Measurements from ENCODE around the gene DLK2.
"Not testable (repeated sequence)": the region's sequence is repeated elsewhere in the genome, so short reads cannot be mapped to it uniquely, and the experiment has no call there.

DLK2 gene

DNA sequence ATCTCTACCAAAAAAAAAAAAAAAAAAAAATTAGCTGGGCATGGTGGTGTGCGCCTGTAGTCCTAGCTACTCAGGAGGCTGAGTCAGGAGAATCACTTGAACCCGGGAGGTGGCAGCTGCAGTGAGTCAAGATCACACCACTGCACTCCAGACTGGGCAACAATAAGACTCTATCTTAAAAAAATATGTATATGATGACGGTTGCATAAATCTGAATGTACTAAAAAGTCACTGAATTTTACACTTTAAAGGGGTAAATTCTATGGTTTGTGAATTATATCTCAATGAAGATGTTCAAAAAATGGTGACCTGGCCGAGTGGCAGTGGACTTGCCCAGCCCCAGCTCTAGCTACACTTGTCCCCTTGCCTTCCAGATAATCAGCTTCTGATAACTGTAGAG, 38.4 kb downstream of the DLK2 start:
- Histone ChIP-seq H3K27ac (no peak overlapping the region), H3K4me2 (no peak overlapping the region), H3K36me3 (no peaks in the 10 kb centered on the region; a peak in 1 of 22 replicates), H3K9me3 (replicated peaks in 1 of 11) (peaks cover 18 to 34% (median 25%) of the 10 kb centered on the region in 11 experiments), H3K9ac (no peak overlapping the region), H3K4me1 (no peaks in the 10 kb centered on the region), H4K20me1 (no peaks in the 10 kb centered on the region), H3K4me3 (no peak overlapping the region), H3K27me3 (no peaks in the 10 kb centered on the region)
- TF ChIP-seq Cebpa-rat (IDR thresholded peaks at IDR 0.05): no peak

DNA sequence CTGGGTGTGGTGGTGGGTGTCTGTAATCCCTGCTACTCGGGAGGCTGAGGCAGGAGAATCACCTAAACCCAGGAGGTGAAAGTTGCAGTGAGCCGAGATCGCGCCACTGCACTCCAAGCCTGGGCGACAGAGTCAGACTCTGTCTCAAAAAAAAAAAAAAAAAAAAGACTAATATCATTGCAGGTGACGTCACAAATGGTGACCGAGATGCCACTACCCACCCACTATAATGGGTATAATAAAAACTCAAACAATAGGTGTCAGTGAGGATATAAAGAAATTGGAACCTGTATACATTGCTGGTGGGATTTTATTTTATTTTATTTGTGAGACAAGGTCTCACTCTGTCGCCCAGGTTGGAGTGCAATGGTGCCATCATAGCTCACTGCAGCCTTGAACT, 40.1 kb downstream of the DLK2 start:
- not testable (repeated sequence) for H3K4me2 ChIP-seq, H4K20me1 ChIP-seq, H3K27me3 ChIP-seq, H3K9ac ChIP-seq, H3K4me3 ChIP-seq, H3K36me3 ChIP-seq, H3K27ac ChIP-seq, H3K4me1 ChIP-seq
- peaks cover 18 to 29% (median 24%) of the 10 kb centered on the region in 11 experiments for H3K9me3 ChIP-seq (replicated peaks in 1 of 11)

DNA sequence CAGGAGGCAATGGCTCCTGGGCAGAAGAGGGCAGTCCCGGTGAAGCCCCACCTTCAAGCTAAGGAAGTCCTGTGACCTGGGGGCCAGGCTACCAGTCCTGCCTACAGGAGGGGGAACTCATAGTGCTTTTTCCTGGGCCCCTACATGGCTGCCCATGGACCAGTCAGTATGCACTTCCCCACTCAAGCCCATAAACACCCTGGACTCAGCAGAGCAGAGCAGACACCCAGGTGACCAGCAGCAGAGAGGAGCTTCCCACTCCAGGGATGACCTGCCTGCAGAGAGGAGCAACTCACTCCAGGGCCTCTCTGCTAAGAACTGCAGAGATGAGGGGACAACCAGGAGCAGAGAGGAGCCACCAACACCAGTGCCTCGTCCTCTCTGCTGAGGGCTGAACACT, 42.3 kb downstream of the DLK2 start:
- no peaks in the 10 kb centered on the region for H3K4me1 ChIP-seq
- no peaks in the 10 kb centered on the region; a peak in 1 of 22 replicates for H3K36me3 ChIP-seq
- peaks cover 15 to 23% (median 19%) of the 10 kb centered on the region in 11 experiments for H3K9me3 ChIP-seq (replicated peaks in 1 of 11)
- H3K27me3 ChIP-seq: no peaks in the 10 kb centered on the region
- H3K27ac ChIP-seq: no peak overlapping the region
- no peak overlapping the region for H3K9ac ChIP-seq
- H4K20me1 ChIP-seq: no peaks in the 10 kb centered on the region
- no peak for TF ChIP-seq Cebpa-rat (IDR thresholded peaks at IDR 0.05)
- no peak overlapping the region for H3K4me3 ChIP-seq
- no peak overlapping the region for H3K4me2 ChIP-seq

DNA sequence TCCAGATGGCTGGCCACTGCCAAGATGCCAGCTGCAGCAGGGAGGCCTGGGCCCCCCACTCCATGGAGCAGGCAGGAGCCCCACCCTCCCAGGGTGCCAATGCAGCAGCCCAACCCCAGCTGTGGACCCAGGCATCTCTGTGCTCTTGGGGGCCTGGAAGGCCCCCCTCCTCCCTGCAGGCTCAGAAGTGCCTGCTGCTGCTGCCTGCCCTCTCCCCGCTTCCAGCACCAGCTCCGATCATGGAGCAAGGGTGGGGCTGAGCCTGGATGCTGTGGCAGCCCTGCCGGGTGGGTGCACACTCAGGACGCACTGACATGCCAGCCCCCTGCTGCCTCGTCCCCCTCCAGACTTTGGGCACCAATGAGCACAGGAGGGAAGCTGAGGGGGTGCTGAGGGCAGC, 42.8 kb downstream of the DLK2 start:
- Histone ChIP-seq H3K27ac (no peak overlapping the region), H3K27me3 (no peaks in the 10 kb centered on the region), H3K4me3 (no peak overlapping the region; a peak in 1 of 20 replicates), H3K9me3 (replicated peaks in 1 of 11) (peaks cover 15 to 23% (median 19%) of the 10 kb centered on the region in 11 experiments), H3K36me3 (no peaks in the 10 kb centered on the region; a peak in 1 of 22 replicates), H4K20me1 (no peaks in the 10 kb centered on the region), H3K4me2 (no peak overlapping the region), H3K4me1 (no peaks in the 10 kb centered on the region), H3K9ac (no peak overlapping the region)
- TF ChIP-seq Cebpa-rat (IDR thresholded peaks at IDR 0.05): no peak

DNA sequence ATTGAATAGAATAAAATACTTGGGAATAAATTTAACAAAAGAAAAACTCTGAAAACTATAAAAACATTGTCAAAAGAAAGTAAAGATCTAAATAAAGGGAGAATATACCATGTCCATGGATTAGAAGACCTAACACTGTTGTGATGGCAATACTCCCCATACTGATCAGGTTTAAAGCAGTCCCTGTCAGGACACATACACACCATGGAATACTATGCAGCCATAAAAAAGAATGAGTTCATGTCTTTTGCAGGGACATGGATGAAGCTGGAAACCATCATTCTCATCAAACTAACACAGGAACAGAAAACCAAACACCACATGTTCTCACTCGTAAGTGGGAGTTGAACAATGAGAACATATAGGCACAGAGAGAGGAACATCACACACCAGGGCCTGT, 44.6 kb downstream of the DLK2 start:
- peaks cover 15 to 23% (median 19%) of the 10 kb centered on the region in 11 experiments for H3K9me3 ChIP-seq (replicated peaks in 1 of 11)
- not testable (repeated sequence) for H3K4me2 ChIP-seq, H3K27ac ChIP-seq, H3K27me3 ChIP-seq, H3K4me3 ChIP-seq, H3K4me1 ChIP-seq, H3K9ac ChIP-seq, H4K20me1 ChIP-seq, H3K36me3 ChIP-seq

DNA sequence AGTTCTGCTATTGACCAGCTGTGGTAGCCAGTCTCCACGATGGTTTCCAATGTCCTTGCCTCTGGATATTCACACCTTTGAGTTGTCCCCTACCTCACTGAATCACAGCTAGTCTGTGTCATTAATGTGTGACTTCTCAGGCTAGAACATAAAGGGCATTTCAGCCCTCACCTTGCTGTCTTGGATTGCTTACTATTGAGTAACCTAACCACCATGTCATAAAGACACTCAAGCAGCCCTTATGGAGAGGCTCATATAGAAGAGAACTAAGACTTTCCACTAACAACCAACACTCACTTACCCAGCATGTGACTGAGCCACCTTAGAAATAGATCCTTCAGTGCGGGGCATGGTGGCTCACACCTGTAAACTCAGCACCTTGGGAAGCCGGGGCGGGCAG, 47.1 kb downstream of the DLK2 start:
- Histone ChIP-seq H3K27ac (no peak overlapping the region), H3K4me3 (no peak overlapping the region), H3K9ac (no peak overlapping the region), H3K4me1 (no peaks in the 10 kb centered on the region), H3K9me3 (replicated peaks in 1 of 11) (peaks cover 10 to 17% (median 12%) of the 10 kb centered on the region in 11 experiments), H3K27me3 (no peaks in the 10 kb centered on the region), H3K4me2 (no peak overlapping the region), H3K36me3 (no peaks in the 10 kb centered on the region; a peak in 1 of 22 replicates), H4K20me1 (no peaks in the 10 kb centered on the region)
- TF ChIP-seq Cebpa-rat (IDR thresholded peaks at IDR 0.05): no peak

DNA sequence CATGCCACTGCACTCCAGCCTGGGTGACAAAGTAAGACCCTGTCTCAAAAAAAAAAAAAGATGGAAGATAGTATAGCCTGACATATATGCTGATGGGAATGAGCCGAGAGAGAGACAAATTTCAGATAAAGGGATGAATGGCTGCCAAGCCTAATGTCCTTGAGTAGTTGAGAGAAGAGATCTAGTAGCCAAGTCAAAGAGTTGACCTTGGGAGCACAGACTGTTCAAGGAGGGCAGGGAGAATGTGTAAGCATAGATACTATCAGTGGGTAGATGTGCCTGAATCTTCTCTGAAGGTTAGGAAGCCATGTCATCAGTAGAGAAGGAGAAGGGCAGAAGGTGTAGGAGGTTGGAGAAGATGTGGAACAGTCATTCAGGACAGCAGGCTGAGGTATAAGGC, 48.1 kb downstream of the DLK2 start:
- TF ChIP-seq Cebpa-rat (IDR thresholded peaks at IDR 0.05): no peak
- H3K27ac ChIP-seq: no peak overlapping the region
- no peak overlapping the region for H3K9ac ChIP-seq
- H3K4me2 ChIP-seq: no peak overlapping the region
- no peaks in the 10 kb centered on the region for H3K36me3 ChIP-seq
- H3K4me1 ChIP-seq: no peaks in the 10 kb centered on the region
- H3K9me3 ChIP-seq (replicated peaks in 1 of 11): peaks cover under 1 to 7% (median 2%) of the 10 kb centered on the region in 11 experiments; a peak in 18 of 22 replicates
- no peaks in the 10 kb centered on the region for H3K27me3 ChIP-seq
- H4K20me1 ChIP-seq: no peaks in the 10 kb centered on the region
- no peak overlapping the region for H3K4me3 ChIP-seq

DNA sequence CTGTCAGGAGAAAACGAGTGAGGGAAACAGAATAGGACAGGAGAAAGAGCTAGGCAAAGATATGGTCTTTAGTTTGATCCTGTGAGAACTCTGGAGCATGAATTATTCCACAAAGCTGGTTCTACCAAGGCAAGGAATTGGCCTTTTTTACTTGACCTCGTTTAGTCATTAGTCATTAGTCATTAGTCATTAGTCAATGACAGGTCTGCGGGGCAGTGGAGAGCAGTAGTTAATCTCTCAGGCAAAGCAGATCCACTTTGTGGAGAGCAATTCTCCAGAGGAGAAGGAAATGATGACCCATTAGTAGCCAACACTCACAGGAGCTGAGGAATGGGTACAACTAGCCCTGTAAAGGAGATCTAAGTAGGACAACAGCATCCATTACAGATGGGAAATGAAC, 50.0 kb downstream of the DLK2 start:
- H3K4me3 ChIP-seq: no peak overlapping the region
- H3K27ac ChIP-seq: no peak overlapping the region
- no peak overlapping the region for H3K9ac ChIP-seq
- H3K4me2 ChIP-seq: no peak overlapping the region
- no peaks in the 10 kb centered on the region for H3K4me1 ChIP-seq
- H3K9me3 ChIP-seq (replicated peaks in 1 of 11): 0 out of 22 replicates have a peak, but pooled peaks cover 0 to 4% (median 0%) of the 10 kb centered on the region in 11 experiments
- no peaks in the 10 kb centered on the region for H3K27me3 ChIP-seq
- H4K20me1 ChIP-seq: no peaks in the 10 kb centered on the region
- no peak for TF ChIP-seq Cebpa-rat (IDR thresholded peaks at IDR 0.05)
- H3K36me3 ChIP-seq: no peaks in the 10 kb centered on the region

DNA sequence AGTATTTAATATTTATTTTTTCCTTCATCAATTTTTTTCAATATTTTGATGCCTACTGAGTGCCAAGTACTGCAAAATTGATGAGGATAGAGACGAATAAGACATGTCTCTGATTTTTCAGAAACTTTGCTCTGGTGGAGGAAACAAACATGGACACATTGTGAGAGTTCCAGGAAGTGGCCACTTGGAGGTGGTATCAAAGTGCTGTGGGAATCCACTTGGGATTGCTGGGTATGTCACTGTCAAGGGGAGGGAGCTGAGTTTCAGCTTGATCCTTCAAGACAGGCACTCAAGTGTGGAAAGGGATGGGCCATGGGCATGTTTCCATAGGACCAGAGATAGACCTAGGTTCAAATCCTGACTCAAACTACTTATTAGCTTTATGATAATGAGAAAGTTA, 52.5 kb downstream of the DLK2 start:
- H3K4me2 ChIP-seq: no peak overlapping the region
- H3K36me3 ChIP-seq: no peaks in the 10 kb centered on the region
- no peak overlapping the region for H3K4me3 ChIP-seq
- H4K20me1 ChIP-seq: no peaks in the 10 kb centered on the region
- TF ChIP-seq Cebpa-rat (IDR thresholded peaks at IDR 0.05): no peak
- H3K9me3 ChIP-seq (replicated peaks in 1 of 11): 0 out of 22 replicates have a peak, but pooled peaks cover 0 to 4% (median 0%) of the 10 kb centered on the region in 11 experiments
- H3K27ac ChIP-seq: no peak overlapping the region
- H3K27me3 ChIP-seq: no peaks in the 10 kb centered on the region
- H3K4me1 ChIP-seq: no peaks in the 10 kb centered on the region
- no peak overlapping the region for H3K9ac ChIP-seq

DNA sequence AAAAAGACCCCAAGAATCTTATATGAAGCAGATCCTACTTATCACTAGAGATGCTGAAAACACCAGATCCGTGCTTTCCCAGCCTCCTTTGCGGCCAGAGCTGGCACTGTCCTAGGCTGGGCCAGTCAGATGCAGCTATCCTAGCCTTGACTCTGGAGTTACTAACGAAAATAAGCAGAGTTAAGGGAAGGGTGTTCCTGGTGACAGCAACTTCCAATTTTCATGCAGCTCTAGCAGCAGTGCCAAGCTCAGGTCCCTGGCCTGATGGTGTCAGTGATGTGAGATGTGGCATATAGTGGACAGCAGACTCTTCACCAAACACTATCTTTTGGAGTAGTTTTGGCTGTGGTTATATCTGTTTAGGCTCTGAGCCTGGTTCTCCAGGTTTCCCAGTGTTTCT, 53.6 kb downstream of the DLK2 start:
- H3K4me3 ChIP-seq: no peak overlapping the region
- H3K9me3 ChIP-seq (replicated peaks in 1 of 11): 0 out of 22 replicates have a peak, but pooled peaks cover 0 to 4% (median 0%) of the 10 kb centered on the region in 11 experiments
- no peak overlapping the region for H3K4me2 ChIP-seq
- H3K36me3 ChIP-seq: no peaks in the 10 kb centered on the region
- H3K4me1 ChIP-seq: peaks cover 0 to 2% (median 0%) of the 10 kb centered on the region in 10 experiments; a peak in 1 of 20 replicates
- TF ChIP-seq Cebpa-rat (IDR thresholded peaks at IDR 0.05): no peak
- no peak overlapping the region for H3K27ac ChIP-seq
- H3K27me3 ChIP-seq: no peaks in the 10 kb centered on the region
- H3K9ac ChIP-seq: no peak overlapping the region
- H4K20me1 ChIP-seq: no peaks in the 10 kb centered on the region

All from BLaER1 treated with 17β-estradiol and CSF1 and Interleukin-3, amounts not matched to agents 10 nM and 100 nM (cell line).